ENCODE measurements around the gene CCR9. TPM values are rescaled to one million over a fixed set of nuclear protein-coding genes. Genes with fewer than 3 reads are reported as not detected.
"Not testable (repeated sequence)": the region's sequence is repeated elsewhere in the genome, so short reads cannot be mapped to it uniquely, and the experiment has no call there.

Gene CCR9
- polyA plus RNA-seq, 1 donor from 2014 or later: not detected

- H3K27me3 ChIP-seq (ENCODE audit: insufficient read depth, low read depth, low read length): peaks cover 12% of the 10 kb centered on the region
- H3F3A ChIP-seq (ENCODE audit: insufficient read depth, low read length, poor library complexity, severe bottlenecking): no peaks in the 10 kb centered on the region
- H3K36me3 ChIP-seq (ENCODE audit: insufficient read depth, low read length): no peaks in the 10 kb centered on the region
- H4K20me1 ChIP-seq (ENCODE audit: insufficient read depth): no peaks in the 10 kb centered on the region
- no peak overlapping the region for H2AFZ ChIP-seq (ENCODE audit: low read depth, low read length)
- TF ChIP-seq POLR2AphosphoS5 (IDR thresholded peaks at IDR 0.05) (no peak), RAD21 (conservative IDR thresholded peaks at IDR 0.05) (no peak), MXI1 (conservative IDR thresholded peaks at IDR 0.05; ENCODE audit: poor library complexity, severe bottlenecking) (no peak), EP300 (conservative IDR thresholded peaks at IDR 0.05; ENCODE audit: poor library complexity, severe bottlenecking) (no peak), TAF1 (IDR thresholded peaks at IDR 0.05; ENCODE audit: low read depth) (no peak), EZH2 (IDR thresholded peaks at IDR 0.05; ENCODE audit: borderline replicate concordance, insufficient read depth, low read length, poor library complexity, severe bottlenecking) (no peak), REST (IDR thresholded peaks at IDR 0.05; ENCODE audit: borderline replicate concordance) (no peak), SMC3 (conservative IDR thresholded peaks at IDR 0.05; ENCODE audit: poor library complexity) (no peak), CTCF (IDR thresholded peaks at IDR 0.05; ENCODE audit: poor library complexity, severe bottlenecking) (no peak)
- H3K4me3 ChIP-seq (ENCODE audit: low read length): no peak overlapping the region
- no peaks in the 10 kb centered on the region for H3K9me2 ChIP-seq (ENCODE audit: insufficient read depth, low read length)
- H3K4me2 ChIP-seq (ENCODE audit: low read length): no peak overlapping the region
- H3K9ac ChIP-seq (ENCODE audit: low read length): no peak overlapping the region
- no peaks in the 10 kb centered on the region for H3K79me2 ChIP-seq (replicated peaks; ENCODE audit: insufficient read depth, low read length)
- no peaks in the 10 kb centered on the region for H3K9me3 ChIP-seq (ENCODE audit: low read length)
- no peak overlapping the region for H3K27ac ChIP-seq (ENCODE audit: low read length)
Measured at GRCh38 chr3:45848392-45848791, 38.0 kb upstream of the CCR9 start.

- Histone ChIP-seq H3K9me3 (ENCODE audit: low read length) (no peaks in the 10 kb centered on the region), H3K9ac (ENCODE audit: low read length) (no peak overlapping the region), H3K4me3 (ENCODE audit: low read length) (no peak overlapping the region), H4K20me1 (ENCODE audit: insufficient read depth) (no peaks in the 10 kb centered on the region), H3K79me2 (replicated peaks; ENCODE audit: insufficient read depth, low read length) (no peaks in the 10 kb centered on the region), H3K4me2 (ENCODE audit: low read length) (no peak overlapping the region), H3K27ac (ENCODE audit: low read length) (no peak overlapping the region), H3K27me3 (ENCODE audit: insufficient read depth, low read depth, low read length) (no peaks in the 10 kb centered on the region), H3F3A (ENCODE audit: insufficient read depth, low read length, poor library complexity, severe bottlenecking) (no peaks in the 10 kb centered on the region), H2AFZ (ENCODE audit: low read depth, low read length) (no peak overlapping the region), H3K36me3 (ENCODE audit: insufficient read depth, low read length) (no peaks in the 10 kb centered on the region), H3K9me2 (ENCODE audit: insufficient read depth, low read length) (no peaks in the 10 kb centered on the region)
- no peak for TF ChIP-seq REST (IDR thresholded peaks at IDR 0.05; ENCODE audit: borderline replicate concordance)
- TF ChIP-seq EP300 (conservative IDR thresholded peaks at IDR 0.05; ENCODE audit: poor library complexity, severe bottlenecking): no peak
- TF ChIP-seq CTCF (IDR thresholded peaks at IDR 0.05; ENCODE audit: poor library complexity, severe bottlenecking): no peak
- TF ChIP-seq RAD21 (conservative IDR thresholded peaks at IDR 0.05): no peak
- no peak for TF ChIP-seq EZH2 (IDR thresholded peaks at IDR 0.05; ENCODE audit: borderline replicate concordance, insufficient read depth, low read length, poor library complexity, severe bottlenecking)
- no peak for TF ChIP-seq POLR2AphosphoS5 (IDR thresholded peaks at IDR 0.05)
- no peak for TF ChIP-seq MXI1 (conservative IDR thresholded peaks at IDR 0.05; ENCODE audit: poor library complexity, severe bottlenecking)
- no peak for TF ChIP-seq SMC3 (conservative IDR thresholded peaks at IDR 0.05; ENCODE audit: poor library complexity)
- no peak for TF ChIP-seq TAF1 (IDR thresholded peaks at IDR 0.05; ENCODE audit: low read depth)
Measured at GRCh38 chr3:45852828-45853227, 33.5 kb upstream of the CCR9 start.

GRCh38 chr3:45856323-45856722 lies 30.0 kb upstream of the CCR9 start:
- H3K9ac ChIP-seq (ENCODE audit: low read length); H3K79me2 ChIP-seq (replicated peaks; ENCODE audit: insufficient read depth, low read length): not testable (repeated sequence)

More at GRCh38 chr3:45856323-45856722, 30.0 kb upstream of the CCR9 start:
- not testable (repeated sequence) for H3K9me3 ChIP-seq (ENCODE audit: low read length); H3F3A ChIP-seq (ENCODE audit: insufficient read depth, low read length, poor library complexity, severe bottlenecking); H3K4me3 ChIP-seq (ENCODE audit: low read length); H2AFZ ChIP-seq (ENCODE audit: low read depth, low read length); H3K9me2 ChIP-seq (ENCODE audit: insufficient read depth, low read length); H3K4me2 ChIP-seq (ENCODE audit: low read length); H3K27ac ChIP-seq (ENCODE audit: low read length); H3K27me3 ChIP-seq (ENCODE audit: insufficient read depth, low read depth, low read length); H4K20me1 ChIP-seq (ENCODE audit: insufficient read depth); H3K36me3 ChIP-seq (ENCODE audit: insufficient read depth, low read length)
